ENCODE results near the gene GLS. TPM values are rescaled to one million over a fixed set of nuclear protein-coding genes. Genes with fewer than 3 reads are reported as not detected.
"Not testable (repeated sequence)": the region's sequence is repeated elsewhere in the genome, so short reads cannot be mapped to it uniquely, and the experiment has no call there.

The GLS gene
- total RNA-seq, 1 donor from 2014 or later, result 180 TPM

GRCh38 chr2:190987938-190988337, 107.3 kb downstream of the GLS start:
- TF ChIP-seq CTCF (IDR thresholded peaks at IDR 0.05), result no peak
- ATAC-seq (no peak), DNase-seq (no peak)
- no peak overlapping the region for H3K4me3 ChIP-seq
- H3K4me1 ChIP-seq, result no peaks in the 10 kb centered on the region
- H3K27ac ChIP-seq, result no peak overlapping the region
- H3K36me3 ChIP-seq, result peaks cover 100% of the 10 kb centered on the region
- intact Hi-C loops (cut with DNase I), result no loop called here
- H3K27me3 ChIP-seq (ENCODE audit: low read depth), result no peaks in the 10 kb centered on the region
- no peaks in the 10 kb centered on the region for H3K9me3 ChIP-seq

- DNase-seq (no peak), ATAC-seq (no peak)
- Histone ChIP-seq H3K36me3 (peaks cover 100% of the 10 kb centered on the region), H3K27ac (no peak overlapping the region), H3K4me1 (no peaks in the 10 kb centered on the region), H3K4me3 (no peak overlapping the region), H3K27me3 (ENCODE audit: low read depth) (no peaks in the 10 kb centered on the region), H3K9me3 (no peaks in the 10 kb centered on the region)
- intact Hi-C loops (cut with DNase I), result no loop called here
- TF ChIP-seq CTCF (IDR thresholded peaks at IDR 0.05), result no peak
These were observed 108.3 kb downstream of the GLS start for GRCh38 chr2:190988910-190989309.

GRCh38 chr2:190990132-190990531, 109.5 kb downstream of the GLS start:
- intact Hi-C loops (cut with DNase I), result no loop called here
- Histone ChIP-seq H3K27ac (no peak overlapping the region), H3K4me1 (no peaks in the 10 kb centered on the region), H3K4me3 (no peak overlapping the region), H3K36me3 (peaks cover 100% of the 10 kb centered on the region), H3K9me3 (no peaks in the 10 kb centered on the region), H3K27me3 (ENCODE audit: low read depth) (no peaks in the 10 kb centered on the region)
- DNase-seq (no peak), ATAC-seq (no peak)
- no peak for TF ChIP-seq CTCF (IDR thresholded peaks at IDR 0.05)

- peaks cover 100% of the 10 kb centered on the region for H3K36me3 ChIP-seq
- DNase-seq, result no peak
- H3K4me3 ChIP-seq, result no peak overlapping the region
- no peak for TF ChIP-seq CTCF (IDR thresholded peaks at IDR 0.05)
- ATAC-seq, result no peak
- H3K27ac ChIP-seq, result no peak overlapping the region
- H3K9me3 ChIP-seq, result no peaks in the 10 kb centered on the region
- no peaks in the 10 kb centered on the region for H3K27me3 ChIP-seq (ENCODE audit: low read depth)
- H3K4me1 ChIP-seq, result no peaks in the 10 kb centered on the region
- intact Hi-C loops (cut with DNase I), result no loop called here
These were observed 112.6 kb downstream of the GLS start for GRCh38 chr2:190993292-190993643.

- Histone ChIP-seq H3K27ac (no peak overlapping the region), H3K4me1 (no peaks in the 10 kb centered on the region), H3K9me3 (no peaks in the 10 kb centered on the region), H3K36me3 (peaks cover 100% of the 10 kb centered on the region), H3K4me3 (no peak overlapping the region), H3K27me3 (ENCODE audit: low read depth) (no peaks in the 10 kb centered on the region)
- DNase-seq (no peak), ATAC-seq (no peak)
- intact Hi-C loops (cut with DNase I), result no loop called here
- no peak for TF ChIP-seq CTCF (IDR thresholded peaks at IDR 0.05)
These were observed 113.5 kb downstream of the GLS start for GRCh38 chr2:190994148-190994547.

- H3K27me3 ChIP-seq (ENCODE audit: low read depth); H3K27ac ChIP-seq; ATAC-seq; H3K4me3 ChIP-seq; H3K9me3 ChIP-seq; H3K4me1 ChIP-seq; intact Hi-C loops (cut with DNase I); DNase-seq: not testable (repeated sequence)
- H3K36me3 ChIP-seq, result peaks cover 100% of the 10 kb centered on the region
These were observed 114.7 kb downstream of the GLS start for GRCh38 chr2:190995315-190995714.
